ENCODE results near the gene TIMM8B. TPM values are rescaled to one million over a fixed set of nuclear protein-coding genes. Genes with fewer than 3 reads are reported as not detected.
A peak's percentile ranks its signal among the peaks of the same experiment; 100 is the strongest.

Gene TIMM8B
- polyA plus RNA-seq, 4 donors = 53.3 to 154 (median 94.4) TPM

GRCh38 chr11:112121981-112122615 lies 35.5 kb upstream of the TIMM8B start:
- Histone ChIP-seq H3K36me3 (ENCODE audit: control insufficient read depth in 3 of 3, insufficient read depth in 2 of 3, low read depth in 1 of 3, low read length in 3 of 3) (peaks cover 0 to 2% (median 0%) of the 10 kb centered on the region in 3 donors), H3K4me1 (ENCODE audit: control insufficient read depth in 3 of 3, insufficient read depth in 2 of 3, low read depth in 1 of 3, low read length in 2 of 3) (no peaks in the 10 kb centered on the region), H3K4me3 (ENCODE audit: low read depth in 1 of 3, low read length in 3 of 3) (no peak overlapping the region), H3K27ac (ENCODE audit: low read depth in 1 of 3, low read length in 2 of 3) (no peak overlapping the region), H3K27me3 (ENCODE audit: control insufficient read depth in 3 of 3, insufficient read depth in 3 of 3, low read length in 3 of 3) (no peaks in the 10 kb centered on the region), H3K9me3 (ENCODE audit: control insufficient read depth in 2 of 2, insufficient read depth in 1 of 2, low read depth in 1 of 2, low read length in 1 of 2) (no peaks in the 10 kb centered on the region)
- FAIRE-seq (no peak), DNase-seq (no peak)
- WGBS, 3 donors = 92 to 96% (median 94%) methylated on average over 5 of the region's 5 CpGs

- Histone ChIP-seq H3K4me3 (ENCODE audit: low read depth in 1 of 3, low read length in 3 of 3) (no peak overlapping the region), H3K27ac (ENCODE audit: low read depth in 1 of 3, low read length in 2 of 3) (no peak overlapping the region), H3K4me1 (ENCODE audit: control insufficient read depth in 3 of 3, insufficient read depth in 2 of 3, low read depth in 1 of 3, low read length in 2 of 3) (no peaks in the 10 kb centered on the region), H3K36me3 (ENCODE audit: control insufficient read depth in 3 of 3, insufficient read depth in 2 of 3, low read depth in 1 of 3, low read length in 3 of 3) (peaks cover 0 to 2% (median 0%) of the 10 kb centered on the region in 3 donors), H3K27me3 (ENCODE audit: control insufficient read depth in 3 of 3, insufficient read depth in 3 of 3, low read length in 3 of 3) (no peaks in the 10 kb centered on the region), H3K9me3 (ENCODE audit: control insufficient read depth in 2 of 2, insufficient read depth in 1 of 2, low read depth in 1 of 2, low read length in 1 of 2) (no peaks in the 10 kb centered on the region)
- FAIRE-seq (no peak), DNase-seq (no peak)
- WGBS, 3 donors = 76 to 85% (median 77%) methylated on average over 2 of the region's 2 CpGs
Observed at GRCh38 chr11:112118176-112118575, 31.6 kb upstream of the TIMM8B start.

GRCh38 chr11:112115386-112115785 lies 28.8 kb upstream of the TIMM8B start:
- Histone ChIP-seq H3K27me3 (ENCODE audit: control insufficient read depth in 3 of 3, insufficient read depth in 3 of 3, low read length in 3 of 3) (no peaks in the 10 kb centered on the region), H3K27ac (ENCODE audit: low read depth in 1 of 3, low read length in 2 of 3) (no peak overlapping the region), H3K9me3 (ENCODE audit: control insufficient read depth in 2 of 2, insufficient read depth in 1 of 2, low read depth in 1 of 2, low read length in 1 of 2) (no peaks in the 10 kb centered on the region), H3K4me1 (ENCODE audit: control insufficient read depth in 3 of 3, insufficient read depth in 2 of 3, low read depth in 1 of 3, low read length in 2 of 3) (no peaks in the 10 kb centered on the region), H3K36me3 (ENCODE audit: control insufficient read depth in 3 of 3, insufficient read depth in 2 of 3, low read depth in 1 of 3, low read length in 3 of 3) (peaks cover 0 to 2% (median 0%) of the 10 kb centered on the region in 3 donors), H3K4me3 (ENCODE audit: low read depth in 1 of 3, low read length in 3 of 3) (no peak overlapping the region)
- FAIRE-seq (no peak), DNase-seq (no peak)
- 70 to 76% (median 74%) methylated on average over 5 of the region's 5 CpGs for WGBS, 3 donors

- no peaks in the 10 kb centered on the region for H3K27me3 ChIP-seq (ENCODE audit: control insufficient read depth in 3 of 3, insufficient read depth in 3 of 3, low read length in 3 of 3)
Observed at GRCh38 chr11:112114460-112114859, 27.9 kb upstream of the TIMM8B start.

GRCh38 chr11:112113539-112114457 lies 27.2 kb upstream of the TIMM8B start:
- no peaks in the 10 kb centered on the region for H3K36me3 ChIP-seq (ENCODE audit: control insufficient read depth in 3 of 3, insufficient read depth in 2 of 3, low read depth in 1 of 3, low read length in 3 of 3)
- H3K27ac ChIP-seq (ENCODE audit: low read depth in 1 of 3, low read length in 2 of 3) = no peak overlapping the region
- WGBS, 3 donors = 44 to 59% (median 51%) methylated on average over 6 of the region's 6 CpGs
- no peak overlapping the region for H3K4me3 ChIP-seq (ENCODE audit: low read depth in 1 of 3, low read length in 3 of 3)
- no peaks in the 10 kb centered on the region for H3K27me3 ChIP-seq (ENCODE audit: control insufficient read depth in 3 of 3, insufficient read depth in 3 of 3, low read length in 3 of 3)
- H3K9me3 ChIP-seq (ENCODE audit: control insufficient read depth in 2 of 2, insufficient read depth in 1 of 2, low read depth in 1 of 2, low read length in 1 of 2) = no peaks in the 10 kb centered on the region
- no peaks in the 10 kb centered on the region for H3K4me1 ChIP-seq (ENCODE audit: control insufficient read depth in 3 of 3, insufficient read depth in 2 of 3, low read depth in 1 of 3, low read length in 2 of 3)
- peak; percentile 49 for FAIRE-seq
- DNase-seq = peak; percentile 57 to 69

More at GRCh38 chr11:112114460-112114859, 27.9 kb upstream of the TIMM8B start:
- Histone ChIP-seq H3K36me3 (ENCODE audit: control insufficient read depth in 3 of 3, insufficient read depth in 2 of 3, low read depth in 1 of 3, low read length in 3 of 3) (peaks cover 0 to 2% (median 0%) of the 10 kb centered on the region in 3 donors), H3K27ac (ENCODE audit: low read depth in 1 of 3, low read length in 2 of 3) (no peak overlapping the region), H3K4me3 (ENCODE audit: low read depth in 1 of 3, low read length in 3 of 3) (no peak overlapping the region), H3K9me3 (ENCODE audit: control insufficient read depth in 2 of 2, insufficient read depth in 1 of 2, low read depth in 1 of 2, low read length in 1 of 2) (no peaks in the 10 kb centered on the region), H3K4me1 (ENCODE audit: control insufficient read depth in 3 of 3, insufficient read depth in 2 of 3, low read depth in 1 of 3, low read length in 2 of 3) (no peaks in the 10 kb centered on the region)
- no peak for FAIRE-seq
- WGBS, 3 donors = 90 to 97% (median 94%) methylated on average over 2 of the region's 2 CpGs
- DNase-seq = no peak

GRCh38 chr11:112106070-112106469 lies 19.5 kb upstream of the TIMM8B start:
- 41 to 68% (median 58%) methylated on average over 8 of the region's 8 CpGs for WGBS, 3 donors
- Histone ChIP-seq H3K4me3 (ENCODE audit: low read depth in 1 of 3, low read length in 3 of 3) (no peak overlapping the region), H3K27me3 (ENCODE audit: control insufficient read depth in 3 of 3, insufficient read depth in 3 of 3, low read length in 3 of 3) (no peaks in the 10 kb centered on the region), H3K9me3 (ENCODE audit: control insufficient read depth in 2 of 2, insufficient read depth in 1 of 2, low read depth in 1 of 2, low read length in 1 of 2) (no peaks in the 10 kb centered on the region), H3K36me3 (ENCODE audit: control insufficient read depth in 3 of 3, insufficient read depth in 2 of 3, low read depth in 1 of 3, low read length in 3 of 3) (peaks cover 0 to 4% (median 2%) of the 10 kb centered on the region in 3 donors), H3K27ac (ENCODE audit: low read depth in 1 of 3, low read length in 2 of 3) (no peak overlapping the region), H3K4me1 (ENCODE audit: control insufficient read depth in 3 of 3, insufficient read depth in 2 of 3, low read depth in 1 of 3, low read length in 2 of 3) (no peaks in the 10 kb centered on the region)
- FAIRE-seq (no peak), DNase-seq (peak; percentile 16 to 51)

- DNase-seq = no peak
- Histone ChIP-seq H3K27me3 (ENCODE audit: control insufficient read depth in 3 of 3, insufficient read depth in 3 of 3, low read length in 3 of 3) (no peaks in the 10 kb centered on the region), H3K27ac (ENCODE audit: low read depth in 1 of 3, low read length in 2 of 3) (no peak overlapping the region), H3K4me3 (ENCODE audit: low read depth in 1 of 3, low read length in 3 of 3) (no peak overlapping the region), H3K36me3 (ENCODE audit: control insufficient read depth in 3 of 3, insufficient read depth in 2 of 3, low read depth in 1 of 3, low read length in 3 of 3) (peaks cover 0 to 4% (median 2%) of the 10 kb centered on the region in 3 donors), H3K9me3 (ENCODE audit: control insufficient read depth in 2 of 2, insufficient read depth in 1 of 2, low read depth in 1 of 2, low read length in 1 of 2) (no peaks in the 10 kb centered on the region), H3K4me1 (ENCODE audit: control insufficient read depth in 3 of 3, insufficient read depth in 2 of 3, low read depth in 1 of 3, low read length in 2 of 3) (no peaks in the 10 kb centered on the region)
- no peak for FAIRE-seq
- 70 to 81% (median 72%) methylated on average over 6 of the region's 6 CpGs for WGBS, 3 donors
Observed at GRCh38 chr11:112103446-112103845, 16.9 kb upstream of the TIMM8B start.

- DNase-seq (no peak), FAIRE-seq (no peak)
- no peak overlapping the region for H3K4me3 ChIP-seq (ENCODE audit: low read depth in 1 of 3, low read length in 3 of 3)
- WGBS, 3 donors = 69 to 75% (median 71%) methylated on average over 2 of the region's 2 CpGs
- no peak overlapping the region for H3K27ac ChIP-seq (ENCODE audit: low read depth in 1 of 3, low read length in 2 of 3)
- peaks cover 0 to 8% (median 6%) of the 10 kb centered on the region in 3 donors for H3K36me3 ChIP-seq (ENCODE audit: control insufficient read depth in 3 of 3, insufficient read depth in 2 of 3, low read depth in 1 of 3, low read length in 3 of 3)
- H3K9me3 ChIP-seq (ENCODE audit: control insufficient read depth in 2 of 2, insufficient read depth in 1 of 2, low read depth in 1 of 2, low read length in 1 of 2) = no peaks in the 10 kb centered on the region
- no peaks in the 10 kb centered on the region for H3K4me1 ChIP-seq (ENCODE audit: control insufficient read depth in 3 of 3, insufficient read depth in 2 of 3, low read depth in 1 of 3, low read length in 2 of 3)
- no peaks in the 10 kb centered on the region for H3K27me3 ChIP-seq (ENCODE audit: control insufficient read depth in 3 of 3, insufficient read depth in 3 of 3, low read length in 3 of 3)
Observed at GRCh38 chr11:112100462-112100861, 13.9 kb upstream of the TIMM8B start.
